ENCODE results near the gene SUGCT. TPM values are rescaled to one million over a fixed set of nuclear protein-coding genes. Genes with fewer than 3 reads are reported as not detected.

Gene SUGCT
- total and polyA plus RNA-seq, 2 of the 8 experiments (the other 6 are each of a cell fraction or from before 2014, with no cell fraction given) = 2.8 to 5.4 TPM

- TF ChIP-seq SAP30 (IDR thresholded peaks at IDR 0.05; ENCODE audit: insufficient read depth, insufficient replicate concordance, low read length) (no peak), RXRA (IDR thresholded peaks at IDR 0.05; ENCODE audit: insufficient read depth, low read depth, low read length) (no peak), EP300 (IDR thresholded peaks at IDR 0.05; ENCODE audit: borderline replicate concordance in 1 of 2, low read depth in 2 of 2, low read length in 2 of 2) (no peak), RAD21 (IDR thresholded peaks at IDR 0.05 in 1 of 2, conservative IDR thresholded peaks at IDR 0.05 in 1 of 2; ENCODE audit: low read depth in 2 of 2, low read length in 2 of 2) (no peak), NANOG (IDR thresholded peaks at IDR 0.05; ENCODE audit: insufficient read depth, low read depth, low read length, poor library complexity, severe bottlenecking) (no peak), SRF (IDR thresholded peaks at IDR 0.05; ENCODE audit: low read depth, low read length) (no peak)
Measured at GRCh38 chr7:40220421-40220911, 85.7 kb downstream of the SUGCT start (continued).
